Right cardiac atrium (tissue), 5 donors: ENCODE results near the gene HBE1. TPM values are rescaled to one million over a fixed set of nuclear protein-coding genes. Genes with fewer than 3 reads are reported as not detected.

Source experiments
- ATAC-seq, 2 donors: fragments of 200-7000 bp; cut with Tn5 transposase; one replicate each; pipeline versions ENCODE4 v1.8.0 to v1.9.1; 2020; ENCODE audit warnings: moderate library complexity in 2 of 2, mild to moderate bottlenecking in 1 of 2
- DNase-seq, 3 donors: peaks; one replicate each; pipeline ENCODE4 v3.0.0-alpha.2; 2020
- H3K27ac ChIP-seq: one replicate; pipeline ENCODE4 v1.5.1; 2013; ENCODE audit warnings: mild to moderate bottlenecking, low read length, control low read depth, moderate library complexity
- H3K27me3 ChIP-seq: one replicate; pipeline ENCODE4 v1.6.1; 2013; ENCODE audit not compliant: control insufficient read depth, insufficient read depth
- H3K4me1 ChIP-seq: one replicate; pipeline ENCODE4 v1.6.1; 2013; ENCODE audit warnings: low read length; ENCODE audit not compliant: control insufficient read depth, insufficient read depth
- H3K4me3 ChIP-seq: one replicate; pipeline ENCODE4 v1.5.1; 2013; ENCODE audit warnings: low read length, control low read depth
- H3K9me3 ChIP-seq: one replicate; pipeline ENCODE4 v1.6.1; 2013; ENCODE audit warnings: low read length; ENCODE audit not compliant: control insufficient read depth
- WGBS: extraction: QIAGEN DNeasy Blood & Tissue Kit; methylation state at CpG from one replicate; pipeline ENCODE4 v1.1.7; 2013; 5-methylcytosine and 5-hydroxymethylcytosine counted together
- intact Hi-C, 4 donors: fragments of 100-400 bp; cut with DNase I; formaldehyde crosslinking; loops; one replicate each; pipeline versions ENCODE4 v1.11.0 to v1.14.0; 2022 to 2023
- polyA plus RNA-seq: library from polyadenylated mRNA; stranded (reverse); fragments of 200-250 nt; gene quantifications from one replicate; pipeline ENCODE4 v1.2.3, GENCODE V29; 2013
- total RNA-seq, 4 donors: library from RNA; stranded (reverse); fragmentation: NEBNext Ultra II Directional; extraction: Animal tissue kit (Norgen Biotek cat#: 25700); gene quantifications; one replicate each; pipeline ENCODE4 v1.2.1, GENCODE V29; 2021
- donor health status: healthy with polysubstance abuse.
- donor health status: DM: no; HTN: yes; CAD: no.
- donor health status: DM: no; HTN: no; CAD: no.
- donor health status: DM: no; HTN: yes; CAD: no; lungs with severe emphysema.
- donor health status: DM: yes; HTN: yes; CAD: no.

The HBE1 gene
- total and polyA plus RNA-seq, 5 donors = 0.11 TPM; not detected in 4

GRCh38 chr11:5283882-5284281 is 14.1 kb upstream of the HBE1 start:
- 68% methylated on average over 1 of the region's 1 CpG for WGBS
- ATAC-seq (no peak), DNase-seq (no peak)
- Histone ChIP-seq H3K9me3 (no peaks in the 10 kb centered on the region), H3K4me1 (no peaks in the 10 kb centered on the region), H3K4me3 (no peak overlapping the region), H3K27me3 (no peaks in the 10 kb centered on the region), H3K27ac (no peak overlapping the region)
- intact Hi-C loops = no loop called here

- Histone ChIP-seq H3K27ac (no peak overlapping the region), H3K27me3 (no peaks in the 10 kb centered on the region), H3K9me3 (no peaks in the 10 kb centered on the region), H3K4me1 (no peaks in the 10 kb centered on the region), H3K4me3 (no peak overlapping the region)
- ATAC-seq (no peak), DNase-seq (no peak)
- intact Hi-C loops = no loop called here
- 74% methylated on average over 3 of the region's 3 CpGs for WGBS
Observed at GRCh38 chr11:5283086-5283485, 13.3 kb upstream of the HBE1 start.

- 90% methylated on average over 2 of the region's 2 CpGs for WGBS
- intact Hi-C loops = no loop called here
Observed at GRCh38 chr11:5282628-5283027, 12.9 kb upstream of the HBE1 start.

GRCh38 chr11:5281596-5281995 is 11.9 kb upstream of the HBE1 start:
- DNase-seq = no peak
- H3K4me3 ChIP-seq = no peak overlapping the region
- no peak overlapping the region for H3K27ac ChIP-seq
- H3K9me3 ChIP-seq = no peaks in the 10 kb centered on the region
- ATAC-seq = no peak
- no peaks in the 10 kb centered on the region for H3K27me3 ChIP-seq
- H3K4me1 ChIP-seq = no peaks in the 10 kb centered on the region
- intact Hi-C loops = no loop called here

More at GRCh38 chr11:5282628-5283027, 12.9 kb upstream of the HBE1 start:
- H3K9me3 ChIP-seq = no peaks in the 10 kb centered on the region
- no peak for ATAC-seq
- H3K4me3 ChIP-seq = no peak overlapping the region
- no peaks in the 10 kb centered on the region for H3K27me3 ChIP-seq
- DNase-seq = no peak
- no peaks in the 10 kb centered on the region for H3K4me1 ChIP-seq
- no peak overlapping the region for H3K27ac ChIP-seq

GRCh38 chr11:5280582-5281102 is 10.9 kb upstream of the HBE1 start:
- intact Hi-C loops = no loop called here
- no peaks in the 10 kb centered on the region for H3K4me1 ChIP-seq
- DNase-seq (peak in 2 of 3 donors; percentile 57 to 64), ATAC-seq (peak; percentile 70 to 92)
- no peak overlapping the region for H3K4me3 ChIP-seq
- 38% methylated on average over 3 of the region's 3 CpGs for WGBS
- no peak overlapping the region for H3K27ac ChIP-seq
- H3K9me3 ChIP-seq = no peaks in the 10 kb centered on the region
- no peaks in the 10 kb centered on the region for H3K27me3 ChIP-seq

GRCh38 chr11:5279471-5280090 is 9.8 kb upstream of the HBE1 start:
- no peak for DNase-seq
- no peaks in the 10 kb centered on the region for H3K4me1 ChIP-seq
- no peak overlapping the region for H3K27ac ChIP-seq
- intact Hi-C loops = no loop called here
- WGBS = 79% methylated on average over 4 of the region's 4 CpGs
- H3K4me3 ChIP-seq = no peak overlapping the region
- H3K9me3 ChIP-seq = no peaks in the 10 kb centered on the region
- no peak for ATAC-seq
- H3K27me3 ChIP-seq = no peaks in the 10 kb centered on the region

- Histone ChIP-seq H3K4me1 (no peaks in the 10 kb centered on the region), H3K9me3 (no peaks in the 10 kb centered on the region), H3K27ac (no peak overlapping the region), H3K4me3 (no peak overlapping the region), H3K27me3 (no peaks in the 10 kb centered on the region)
- intact Hi-C loops = no loop called here
- no peak for DNase-seq
- WGBS = 81% methylated on average over 1 of the region's 1 CpG
- ATAC-seq = no peak
Observed at GRCh38 chr11:5277807-5278382, 8.2 kb upstream of the HBE1 start.

- no peaks in the 10 kb centered on the region for H3K4me1 ChIP-seq
- no peak for ATAC-seq
- H3K4me3 ChIP-seq = no peak overlapping the region
- WGBS = 78% methylated on average over 2 of the region's 2 CpGs
- H3K27ac ChIP-seq = no peak overlapping the region
- no peak for DNase-seq
- intact Hi-C loops = no loop called here
- no peaks in the 10 kb centered on the region for H3K9me3 ChIP-seq
- H3K27me3 ChIP-seq = no peaks in the 10 kb centered on the region
Observed at GRCh38 chr11:5276697-5277096, 7.0 kb upstream of the HBE1 start.

- Histone ChIP-seq H3K27me3 (no peaks in the 10 kb centered on the region), H3K4me3 (no peak overlapping the region), H3K4me1 (no peaks in the 10 kb centered on the region), H3K9me3 (no peaks in the 10 kb centered on the region), H3K27ac (no peak overlapping the region)
- ATAC-seq (no peak), DNase-seq (no peak)
- WGBS = 55% methylated on average over 6 of the region's 6 CpGs
- intact Hi-C loops = no loop called here
Observed at GRCh38 chr11:5275369-5276110, 5.8 kb upstream of the HBE1 start.

- H3K27ac ChIP-seq = no peak overlapping the region
- ATAC-seq = no peak
- no peaks in the 10 kb centered on the region for H3K27me3 ChIP-seq
- no peaks in the 10 kb centered on the region for H3K4me1 ChIP-seq
- no peak for DNase-seq
- H3K4me3 ChIP-seq = no peak overlapping the region
- WGBS = 61% methylated on average over 5 of the region's 5 CpGs
- intact Hi-C loops = no loop called here
- H3K9me3 ChIP-seq = no peaks in the 10 kb centered on the region
Observed at GRCh38 chr11:5274395-5274794, 4.7 kb upstream of the HBE1 start.

GRCh38 chr11:5272395-5273017 is 2.8 kb upstream of the HBE1 start:
- no peaks in the 10 kb centered on the region for H3K27me3 ChIP-seq
- 58% methylated on average over 4 of the region's 4 CpGs for WGBS
- no peaks in the 10 kb centered on the region for H3K4me1 ChIP-seq
- DNase-seq (no peak), ATAC-seq (no peak)
- intact Hi-C loops = no loop called here
- no peaks in the 10 kb centered on the region for H3K9me3 ChIP-seq
- no peak overlapping the region for H3K4me3 ChIP-seq
- no peak overlapping the region for H3K27ac ChIP-seq
